ENCODE measurements around the gene DNAH7. TPM values are rescaled to one million over a fixed set of nuclear protein-coding genes. Genes with fewer than 3 reads are reported as not detected.

DNAH7 gene
- total RNA-seq, 1 donor from 2014 or later, result 1.2 TPM

DNA sequence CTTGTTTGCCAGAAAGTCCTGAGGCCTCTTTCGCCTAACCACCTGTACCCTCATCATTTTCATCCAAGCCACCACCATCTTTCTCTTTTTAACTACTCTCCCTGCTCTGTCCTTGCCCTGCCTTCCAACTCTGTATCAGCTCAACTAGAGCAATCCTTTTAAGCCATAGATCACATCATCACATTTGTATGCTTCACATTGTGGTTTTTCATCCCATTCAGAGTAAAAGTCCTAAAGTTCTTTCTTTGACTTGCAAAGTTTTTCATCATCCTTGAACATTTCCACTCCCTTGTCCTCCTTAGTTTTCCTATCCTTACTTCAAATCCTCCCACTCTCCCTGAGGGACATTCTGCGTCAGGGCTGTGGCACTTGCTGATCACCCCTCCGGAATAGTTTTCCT lies 337.7 kb downstream of the DNAH7 start:
- Histone ChIP-seq H3K4me3 (ENCODE audit: insufficient read depth, low read depth, low read length) (no peak overlapping the region), H3K36me3 (ENCODE audit: insufficient read depth, low read length) (peaks cover 5% of the 10 kb centered on the region), H3K9ac (ENCODE audit: low read length) (no peak overlapping the region), H2AFZ (ENCODE audit: low read depth, low read length) (no peak overlapping the region), H3K9me3 (ENCODE audit: insufficient read depth, low read depth, low read length) (no peaks in the 10 kb centered on the region), H3K4me1 (ENCODE audit: insufficient read depth, low read length) (no peaks in the 10 kb centered on the region), H3K79me2 (ENCODE audit: insufficient read depth, low read length) (no peaks in the 10 kb centered on the region), H3K27me3 (ENCODE audit: insufficient read depth, low read length) (no peaks in the 10 kb centered on the region), H4K20me1 (ENCODE audit: insufficient read depth, low read length) (no peaks in the 10 kb centered on the region), H3K27ac (ENCODE audit: low read depth, low read length) (no peak overlapping the region), H3K4me2 (ENCODE audit: low read length) (no peak overlapping the region)
- FAIRE-seq, result no peak
- no peak overlapping the region for H3K4me3 Mint-ChIP-seq (ENCODE audit: unreplicated experiment)
- peaks cover 12% of the 10 kb centered on the region for H3K36me3 Mint-ChIP-seq (ENCODE audit: low read depth, unreplicated experiment)
- H3K27me3 Mint-ChIP-seq (ENCODE audit: low read depth, unreplicated experiment), result no peaks in the 10 kb centered on the region
- TF ChIP-seq EZH2 (IDR thresholded peaks at IDR 0.05; ENCODE audit: insufficient read depth, low read length), result no peak
- TF ChIP-seq, protein P1, sequence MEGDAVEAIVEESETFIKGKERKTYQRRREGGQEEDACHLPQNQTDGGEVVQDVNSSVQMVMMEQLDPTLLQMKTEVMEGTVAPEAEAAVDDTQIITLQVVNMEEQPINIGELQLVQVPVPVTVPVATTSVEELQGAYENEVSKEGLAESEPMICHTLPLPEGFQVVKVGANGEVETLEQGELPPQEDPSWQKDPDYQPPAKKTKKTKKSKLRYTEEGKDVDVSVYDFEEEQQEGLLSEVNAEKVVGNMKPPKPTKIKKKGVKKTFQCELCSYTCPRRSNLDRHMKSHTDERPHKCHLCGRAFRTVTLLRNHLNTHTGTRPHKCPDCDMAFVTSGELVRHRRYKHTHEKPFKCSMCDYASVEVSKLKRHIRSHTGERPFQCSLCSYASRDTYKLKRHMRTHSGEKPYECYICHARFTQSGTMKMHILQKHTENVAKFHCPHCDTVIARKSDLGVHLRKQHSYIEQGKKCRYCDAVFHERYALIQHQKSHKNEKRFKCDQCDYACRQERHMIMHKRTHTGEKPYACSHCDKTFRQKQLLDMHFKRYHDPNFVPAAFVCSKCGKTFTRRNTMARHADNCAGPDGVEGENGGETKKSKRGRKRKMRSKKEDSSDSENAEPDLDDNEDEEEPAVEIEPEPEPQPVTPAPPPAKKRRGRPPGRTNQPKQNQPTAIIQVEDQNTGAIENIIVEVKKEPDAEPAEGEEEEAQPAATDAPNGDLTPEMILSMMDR (IDR thresholded peaks at IDR 0.05; ENCODE audit: insufficient read depth, low read depth, low read length), result no peak
- no peaks in the 10 kb centered on the region for H3K4me1 Mint-ChIP-seq (ENCODE audit: low read depth, unreplicated experiment)
- no peaks in the 10 kb centered on the region for H3K9me3 Mint-ChIP-seq (ENCODE audit: unreplicated experiment)
- H3K27ac Mint-ChIP-seq (ENCODE audit: unreplicated experiment), result no peak overlapping the region
- DNase-seq (ENCODE audit: low read depth), result no peak

DNA sequence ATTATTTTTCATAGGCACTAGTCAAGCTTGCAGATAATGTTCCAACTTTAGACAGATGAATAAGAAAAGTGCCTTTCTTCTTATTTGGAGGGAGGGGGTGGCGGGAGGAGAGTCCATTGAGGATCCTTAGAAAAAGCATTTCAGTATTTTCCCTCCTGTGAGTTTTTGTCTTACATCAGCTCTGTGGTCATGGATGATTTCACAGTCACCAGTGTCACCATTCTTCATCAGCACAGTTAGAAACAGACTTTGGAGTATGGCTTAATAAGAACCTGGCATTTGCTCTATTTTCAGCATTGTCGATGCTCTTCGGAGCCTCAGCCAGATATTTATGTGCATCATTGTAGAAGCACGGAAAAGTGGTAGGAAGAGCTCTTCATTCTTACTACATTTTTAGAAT lies 341.5 kb downstream of the DNAH7 start:
- Mint-ChIP-seq H3K9me3 (ENCODE audit: unreplicated experiment) (no peaks in the 10 kb centered on the region), H3K36me3 (ENCODE audit: low read depth, unreplicated experiment) (peaks cover 16% of the 10 kb centered on the region), H3K4me1 (ENCODE audit: low read depth, unreplicated experiment) (no peaks in the 10 kb centered on the region), H3K4me3 (ENCODE audit: unreplicated experiment) (no peak overlapping the region), H3K27ac (ENCODE audit: unreplicated experiment) (no peak overlapping the region), H3K27me3 (ENCODE audit: low read depth, unreplicated experiment) (no peaks in the 10 kb centered on the region)
- Histone ChIP-seq H3K4me1 (ENCODE audit: insufficient read depth, low read length) (no peaks in the 10 kb centered on the region), H3K9ac (ENCODE audit: low read length) (no peak overlapping the region), H4K20me1 (ENCODE audit: insufficient read depth, low read length) (no peaks in the 10 kb centered on the region), H3K4me3 (ENCODE audit: insufficient read depth, low read depth, low read length) (no peak overlapping the region), H3K9me3 (ENCODE audit: insufficient read depth, low read depth, low read length) (no peaks in the 10 kb centered on the region), H2AFZ (ENCODE audit: low read depth, low read length) (no peak overlapping the region), H3K36me3 (ENCODE audit: insufficient read depth, low read length) (peaks cover 5% of the 10 kb centered on the region), H3K27me3 (ENCODE audit: insufficient read depth, low read length) (no peaks in the 10 kb centered on the region), H3K27ac (ENCODE audit: low read depth, low read length) (no peak overlapping the region), H3K4me2 (ENCODE audit: low read length) (no peak overlapping the region), H3K79me2 (ENCODE audit: insufficient read depth, low read length) (no peaks in the 10 kb centered on the region)
- TF ChIP-seq, protein P1 (IDR thresholded peaks at IDR 0.05; ENCODE audit: insufficient read depth, low read depth, low read length), result no peak
- TF ChIP-seq EZH2 (IDR thresholded peaks at IDR 0.05; ENCODE audit: insufficient read depth, low read length), result no peak
- FAIRE-seq, result no peak
- no peak for DNase-seq (ENCODE audit: low read depth)

DNA sequence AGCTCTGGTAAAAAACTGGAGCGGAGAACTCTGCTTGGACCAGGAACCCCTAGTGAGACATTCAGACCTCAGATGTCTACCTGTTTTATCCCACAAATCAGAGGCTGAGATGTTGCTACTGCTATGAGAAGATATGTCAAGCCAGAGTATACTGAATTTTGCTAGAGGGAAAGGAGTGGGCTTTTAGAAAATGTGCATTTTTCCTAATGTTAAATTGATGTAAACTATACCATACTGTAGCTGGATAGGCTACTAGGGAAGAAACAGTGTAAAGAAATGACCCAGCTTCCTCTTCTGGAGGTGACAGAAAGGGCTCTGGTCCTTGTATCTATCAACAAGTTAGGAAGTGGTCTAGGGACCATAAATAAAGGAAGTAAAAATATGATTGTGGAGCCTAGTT lies 346.6 kb downstream of the DNAH7 start:
- H3K27me3 ChIP-seq (ENCODE audit: insufficient read depth, low read length), result no peaks in the 10 kb centered on the region
- H3K36me3 Mint-ChIP-seq (ENCODE audit: low read depth, unreplicated experiment), result peaks cover 10% of the 10 kb centered on the region
- no peaks in the 10 kb centered on the region for H4K20me1 ChIP-seq (ENCODE audit: insufficient read depth, low read length)
- TF ChIP-seq EZH2 (IDR thresholded peaks at IDR 0.05; ENCODE audit: insufficient read depth, low read length), result no peak
- TF ChIP-seq, protein P1 (IDR thresholded peaks at IDR 0.05; ENCODE audit: insufficient read depth, low read depth, low read length), result no peak
- DNase-seq (ENCODE audit: low read depth), result no peak
- H3K36me3 ChIP-seq (ENCODE audit: insufficient read depth, low read length), result peaks cover 8% of the 10 kb centered on the region
- no peak overlapping the region for H3K4me3 ChIP-seq (ENCODE audit: insufficient read depth, low read depth, low read length)
- H2AFZ ChIP-seq (ENCODE audit: low read depth, low read length), result no peak overlapping the region
- no peaks in the 10 kb centered on the region for H3K9me3 Mint-ChIP-seq (ENCODE audit: unreplicated experiment)
- H3K79me2 ChIP-seq (ENCODE audit: insufficient read depth, low read length), result no peaks in the 10 kb centered on the region
- H3K27ac Mint-ChIP-seq (ENCODE audit: unreplicated experiment), result no peak overlapping the region
- no peaks in the 10 kb centered on the region for H3K4me1 ChIP-seq (ENCODE audit: insufficient read depth, low read length)
- no peak overlapping the region for H3K9ac ChIP-seq (ENCODE audit: low read length)
- no peaks in the 10 kb centered on the region for H3K9me3 ChIP-seq (ENCODE audit: insufficient read depth, low read depth, low read length)
- no peaks in the 10 kb centered on the region for H3K27me3 Mint-ChIP-seq (ENCODE audit: low read depth, unreplicated experiment)
- FAIRE-seq, result no peak
- no peak overlapping the region for H3K27ac ChIP-seq (ENCODE audit: low read depth, low read length)
- H3K4me1 Mint-ChIP-seq (ENCODE audit: low read depth, unreplicated experiment), result peaks cover under 1% of the 10 kb centered on the region
- H3K4me2 ChIP-seq (ENCODE audit: low read length), result no peak overlapping the region
- H3K4me3 Mint-ChIP-seq (ENCODE audit: unreplicated experiment), result no peak overlapping the region
